Panc1 (cell line): ENCODE measurements around the gene RBBP4. TPM values are rescaled to one million over a fixed set of nuclear protein-coding genes. Genes with fewer than 3 reads are reported as not detected.

Experiments used
- ATAC-seq: fragments of 200-7000 bp; cut with Tn5 transposase; 2 replicates; pipeline ENCODE4 v1.9.1; 2020; ENCODE audit warnings: mild to moderate bottlenecking, moderate library complexity
- BruUV-seq: library from RNA; stranded (reverse); fragments of 400-500 nt; replicated peaks from 2 replicates; lab custom pipeline; 2021; lab: Mats Ljungman, UMichigan
- CTCF ChIA-PET: fragments of 300-600 bp; sonication (Branson Sonifier 250); formaldehyde crosslinking; loops from one replicate; lab custom pipeline; 2022; ENCODE audit warnings: antibody characterized with exemption; lab: Charles Lee
- POLR2A ChIA-PET: fragments of 300-600 bp; sonication (Branson Sonifier 250); formaldehyde crosslinking; loops from one replicate; lab custom pipeline; 2022; ENCODE audit warnings: antibody characterized with exemption; lab: Charles Lee
- DNase-seq: peaks from one replicate; pipeline ENCODE4 v3.0.0-alpha.2; 2010; ENCODE audit warnings: low read depth, low spot score
- H3K27ac ChIP-seq: 2 replicates; pipeline ENCODE4 v1.5.1; 2011; ENCODE audit warnings: mild to moderate bottlenecking, low read length, inconsistent platforms
- H3K27me3 ChIP-seq: fragments of 200-500 bp; sonication (Bioruptor generic); 2 replicates; pipeline ENCODE4 v1.6.0; 2014; ENCODE audit warnings: low read length, inconsistent platforms; ENCODE audit not compliant: control insufficient read depth, insufficient read depth
- H3K36me3 ChIP-seq: fragments of 200-500 bp; sonication (Bioruptor generic); 2 replicates; pipeline ENCODE4 v1.5.1; 2014; ENCODE audit warnings: inconsistent platforms, mild to moderate bottlenecking, low read length, moderate library complexity; ENCODE audit not compliant: control insufficient read depth, insufficient read depth
- H3K4me1 ChIP-seq: 2 replicates; pipeline ENCODE4 v1.5.1; 2011; ENCODE audit warnings: inconsistent platforms, mild to moderate bottlenecking, low read length, moderate library complexity; ENCODE audit not compliant: control insufficient read depth, insufficient read depth
- H3K4me3 ChIP-seq, 2 experiments: 2 replicates each; pipeline ENCODE4 v1.5.1; 2011 to 2012; ENCODE audit warnings: low read depth in 2 of 2, low read length in 2 of 2, mild to moderate bottlenecking in 2 of 2, inconsistent platforms in 1 of 2, moderate library complexity in 1 of 2
- H3K9me3 ChIP-seq: fragments of 200-500 bp; sonication (Bioruptor generic); 2 replicates; pipeline ENCODE4 v1.5.1; 2014; ENCODE audit warnings: low read depth, mild to moderate bottlenecking, inconsistent platforms, low read length, moderate library complexity; ENCODE audit not compliant: control insufficient read depth, insufficient read depth
- CTCF ChIP-seq: fragments of 450-650 bp; IDR thresholded peaks from 2 replicates; pipeline ENCODE4 v1.5.1; 2017; ENCODE audit warnings: mild to moderate bottlenecking
- POLR2AphosphoS5 ChIP-seq: IDR thresholded peaks from 2 replicates; pipeline ENCODE4 v1.6.1; 2012; ENCODE audit warnings: mild to moderate bottlenecking, low read depth, low read length, moderate library complexity
- REST ChIP-seq, 2 experiments: IDR thresholded peaks; 2 replicates each; pipeline ENCODE4 v1.6.1; 2011 to 2012; ENCODE audit warnings: low read depth in 2 of 2, control low read depth in 1 of 2, low read length in 1 of 2, mild to moderate bottlenecking in 1 of 2, moderate library complexity in 1 of 2; ENCODE audit not compliant: insufficient read depth in 1 of 2
- SIN3A ChIP-seq: IDR thresholded peaks from 2 replicates; pipeline ENCODE4 v1.6.1; 2012; ENCODE audit warnings: low read depth, mild to moderate bottlenecking, low read length, moderate library complexity, borderline replicate concordance; ENCODE audit not compliant: insufficient read depth
- TCF7L2 ChIP-seq: IDR thresholded peaks from 2 replicates; pipeline ENCODE4 v1.6.1; 2011; ENCODE audit warnings: mild to moderate bottlenecking, low read depth, low read length, inconsistent platforms
- in situ Hi-C: cut with HindIII; loops from 2 replicates; pipeline ENCODE4 v1.10.0; 2016; ENCODE audit warnings: low sequenced_read_pairs, low pct_unique_long_range_greater_than_20kb
- intact Hi-C: fragments of 100-400 bp; cut with micrococcal nuclease; formaldehyde crosslinking; loops from one replicate; pipeline ENCODE4 v1.10.0; 2022; ENCODE audit not compliant: unreplicated experiment
- total RNA-seq: library from RNA; stranded (reverse); gene quantifications from one replicate; pipeline ENCODE4 v1.2.1, GENCODE V29; 2021; ENCODE audit not compliant: unreplicated experiment

The RBBP4 gene
- total RNA-seq, 1 experiment from 2014 or later, result 376 TPM

DNA sequence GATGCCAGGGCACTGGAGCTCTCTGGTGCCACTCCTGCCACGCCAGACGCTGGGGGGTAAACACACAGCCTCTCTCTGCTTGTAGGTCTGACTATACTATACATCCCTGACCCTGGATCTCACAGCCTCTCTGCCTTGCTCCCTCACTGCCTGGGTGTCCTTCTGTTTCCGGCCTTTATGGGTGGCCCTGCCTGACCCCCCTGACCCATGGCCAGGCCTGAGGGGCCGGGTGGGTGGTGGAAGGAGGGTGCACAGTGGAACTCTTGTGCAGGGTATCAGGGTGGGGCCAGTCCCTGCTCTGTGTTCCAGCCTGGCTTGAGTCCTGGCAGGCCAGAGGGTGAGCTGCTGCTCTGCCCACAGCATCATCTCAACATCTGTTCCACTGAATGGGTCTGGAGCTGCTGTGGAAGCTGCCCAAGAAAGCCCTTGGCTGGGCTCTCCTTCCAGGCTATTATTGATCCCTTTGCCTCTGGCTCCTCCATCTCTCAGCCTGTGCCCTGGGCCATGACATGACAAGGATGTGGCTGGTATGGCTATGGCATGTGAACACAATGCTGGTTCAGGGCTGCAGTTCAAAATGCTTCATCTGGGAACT, 68.8 kb downstream of the RBBP4 start:
- Histone ChIP-seq H3K27ac (no peak overlapping the region), H3K27me3 (no peaks in the 10 kb centered on the region), H3K4me3 (no peak overlapping the region), H3K4me1 (peaks cover 5% of the 10 kb centered on the region; the same call in 1 of the 2 replicates), H3K9me3 (no peaks in the 10 kb centered on the region), H3K36me3 (no peaks in the 10 kb centered on the region)
- CTCF ChIA-PET, result no interaction called here
- DNase-seq, result no peak
- no peak for ATAC-seq
- in situ Hi-C loops (loop anchor here (10.0 kb wide), 1 partner anchor 45 kb away; no protein-coding TSS in a partner anchor), intact Hi-C loops (no loop called here)
- no TSS peak for BruUV-seq
- POLR2A ChIA-PET, result no interaction called here
- TF ChIP-seq TCF7L2 (no peak), POLR2AphosphoS5 (no peak), CTCF (no peak), REST (IDR thresholded peaks at IDR 0.05; ENCODE audit: insufficient read depth in 1 of 2, low read depth in 2 of 2, low read length in 1 of 2) (no peak), SIN3A (no peak)

GRCh38 chr1:32724678-32725614, 73.9 kb downstream of the RBBP4 start:
- H3K27ac ChIP-seq, result peak overlapping the region; percentile 30; the same call in 1 of the 2 replicates
- no peaks in the 10 kb centered on the region for H3K9me3 ChIP-seq
- no peak overlapping the region for H3K4me3 ChIP-seq
- ChIA-PET POLR2A (no interaction called here), CTCF (interaction anchor here (1.3 kb wide), 1 partner anchor 48 kb away, joined by 4 read pairs; no protein-coding TSS in a partner anchor)
- H3K4me1 ChIP-seq, result peaks cover 11% of the 10 kb centered on the region; the same call in 1 of the 2 replicates
- no TSS peak for BruUV-seq
- no peak for DNase-seq
- intact Hi-C loops (no loop called here), in situ Hi-C loops (no loop called here)
- H3K27me3 ChIP-seq, result no peaks in the 10 kb centered on the region
- TF ChIP-seq POLR2AphosphoS5 (no peak), REST (IDR thresholded peaks at IDR 0.05; ENCODE audit: insufficient read depth in 1 of 2, low read depth in 2 of 2, low read length in 1 of 2) (no peak), SIN3A (no peak), CTCF (no peak), TCF7L2 (no peak)
- H3K36me3 ChIP-seq, result no peaks in the 10 kb centered on the region
- peak; percentile 68 for ATAC-seq
